GM19099 (cell line): ENCODE measurements around the gene CBFA2T3.

Experiments used
- POLR2A ChIP-seq: IDR thresholded peaks from 3 replicates; pipeline ENCODE4 v1.6.1; 2011; ENCODE audit warnings: low read depth; ENCODE audit not compliant: insufficient read length; ENCODE audit errors: extremely low read depth

CBFA2T3 gene

GRCh38 chr16:89014403-89015230 is 37.6 kb upstream of the CBFA2T3 start:
- no peak for TF ChIP-seq POLR2A

GRCh38 chr16:89013692-89014402 is 36.8 kb upstream of the CBFA2T3 start:
- TF ChIP-seq POLR2A: no peak

DNA sequence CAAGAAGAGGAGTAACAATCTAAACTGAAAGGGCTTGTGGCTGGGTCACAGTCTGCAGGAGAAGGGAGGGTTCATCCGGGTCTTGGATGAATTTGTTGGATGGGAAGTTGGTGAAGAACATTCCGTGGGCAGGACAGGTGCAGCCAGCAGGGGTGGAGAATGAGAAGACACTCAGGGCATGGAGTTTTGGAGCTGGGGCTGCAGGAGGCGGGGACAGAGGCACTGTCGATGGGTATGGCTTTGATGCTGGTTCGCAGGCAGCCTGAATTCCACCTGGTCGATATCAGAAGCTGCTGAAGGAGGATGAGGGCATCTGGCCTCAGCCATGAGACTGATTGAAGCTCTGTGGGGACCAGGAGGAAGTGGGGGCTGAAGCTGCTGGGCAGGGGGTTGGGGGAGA is 36.1 kb upstream of the CBFA2T3 start:
- TF ChIP-seq POLR2A: no peak

GRCh38 chr16:89012622-89012995 is 35.6 kb upstream of the CBFA2T3 start:
- no peak for TF ChIP-seq POLR2A

DNA sequence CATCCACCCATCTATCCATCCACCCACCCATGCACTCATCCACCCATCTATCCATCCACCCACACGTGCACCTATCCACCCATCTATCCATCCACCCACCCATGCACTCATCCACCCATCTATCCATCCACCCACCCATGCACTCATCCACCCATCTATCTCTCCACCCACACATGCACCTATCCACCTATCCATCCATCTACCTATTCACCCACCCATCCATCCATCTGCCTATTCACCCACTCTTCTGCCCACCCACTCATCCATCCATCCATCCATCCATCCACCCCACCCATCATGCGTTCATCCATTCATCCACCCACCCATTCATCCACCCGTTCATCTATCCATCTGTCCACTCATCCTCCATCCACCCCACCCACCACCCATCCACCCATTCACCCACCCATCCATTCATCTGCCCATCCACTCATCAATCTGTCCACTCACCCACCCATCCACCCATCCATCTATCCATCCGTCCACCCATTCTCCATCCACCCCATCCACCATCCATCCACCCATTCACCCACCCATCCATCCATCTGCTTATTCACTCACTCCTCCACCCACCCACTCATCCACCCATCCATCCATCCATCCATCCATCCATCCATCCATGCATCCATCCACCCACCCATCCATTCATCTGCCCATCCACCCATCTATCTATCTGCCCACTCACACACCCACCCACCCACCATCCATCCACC is 35.1 kb upstream of the CBFA2T3 start:
- TF ChIP-seq POLR2A: no peak

GRCh38 chr16:89010210-89010925 is 33.4 kb upstream of the CBFA2T3 start:
- TF ChIP-seq POLR2A: no peak

DNA sequence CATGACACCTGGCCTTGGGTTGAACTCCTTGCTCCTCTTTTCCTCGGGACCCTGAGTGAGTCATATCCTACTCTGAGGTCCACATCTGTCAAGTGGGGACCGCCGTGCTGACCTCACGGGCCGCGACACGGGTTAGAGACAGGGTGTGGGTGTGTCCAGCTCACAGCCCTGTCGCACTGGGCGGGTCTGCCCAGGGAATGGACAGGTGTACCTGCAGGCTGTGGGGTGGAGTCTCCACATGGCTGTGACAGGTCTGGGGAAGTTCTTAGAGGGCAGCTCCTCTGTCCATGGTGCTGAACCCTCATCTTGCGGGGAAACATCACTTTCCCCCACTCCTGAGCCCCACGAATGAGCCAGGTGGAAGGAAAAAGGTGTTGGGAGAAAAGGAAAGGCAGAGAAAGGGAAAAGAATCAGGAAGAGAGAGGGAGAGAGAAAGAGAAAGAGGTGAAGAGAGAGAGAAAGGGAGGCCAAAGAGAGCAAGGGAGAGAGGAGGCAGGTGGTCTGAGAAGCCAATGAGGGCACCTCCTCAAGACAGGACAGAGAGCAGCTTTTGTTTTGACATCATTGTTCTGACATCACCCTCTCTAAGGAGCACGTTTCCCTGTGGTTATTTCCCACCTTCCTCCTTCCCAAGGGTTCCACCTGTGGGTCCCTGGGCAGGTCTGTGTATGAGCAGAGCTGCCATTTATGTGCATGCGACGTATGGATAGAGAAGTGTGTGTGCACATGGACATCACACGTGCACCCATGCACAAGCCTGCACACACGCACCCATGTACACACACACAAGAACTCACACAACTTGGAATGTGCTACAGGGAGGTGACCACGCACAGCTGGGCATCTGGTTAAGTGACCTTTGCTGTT is 32.6 kb upstream of the CBFA2T3 start:
- no peak for TF ChIP-seq POLR2A

DNA sequence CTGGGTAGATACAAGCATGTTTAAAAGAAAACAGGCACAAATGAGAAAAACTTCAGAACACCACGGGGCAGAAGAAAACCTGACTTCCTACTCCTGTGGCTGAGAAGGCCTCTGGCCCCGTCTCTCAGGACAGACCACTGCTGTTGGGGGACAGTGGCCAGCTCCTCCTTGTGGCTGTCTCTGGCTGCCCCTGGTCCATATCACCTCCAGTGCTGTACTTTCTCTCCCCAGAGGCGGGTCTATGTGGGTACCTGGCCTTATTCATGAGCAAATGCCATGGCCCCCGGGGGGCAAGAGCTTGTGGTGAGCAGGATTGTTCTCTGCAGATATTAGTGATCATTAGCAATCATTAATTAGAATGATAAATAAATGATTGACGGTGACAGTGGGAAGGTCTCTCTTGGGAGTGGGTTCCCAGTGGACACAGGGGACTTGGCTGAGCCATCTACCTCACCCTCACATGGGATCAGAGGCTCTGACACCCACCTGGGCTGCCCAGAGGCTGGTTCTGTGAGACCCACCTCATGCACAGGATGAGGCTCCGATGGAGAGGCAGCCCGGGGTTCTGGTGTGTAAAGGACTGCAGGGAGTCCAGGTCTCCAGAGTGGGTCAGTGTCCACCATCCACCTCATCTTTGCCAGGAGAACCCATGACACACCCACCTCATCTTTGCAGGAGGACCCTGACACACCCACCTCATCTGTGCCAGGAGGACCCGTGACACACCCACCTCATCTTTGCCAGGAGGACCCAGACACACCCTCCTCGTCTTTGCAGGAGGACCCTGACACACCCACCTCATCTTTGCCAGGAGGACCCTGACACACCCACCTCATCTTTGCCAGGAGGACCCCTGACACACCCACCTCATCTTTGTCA is 30.6 kb upstream of the CBFA2T3 start:
- no peak for TF ChIP-seq POLR2A

DNA sequence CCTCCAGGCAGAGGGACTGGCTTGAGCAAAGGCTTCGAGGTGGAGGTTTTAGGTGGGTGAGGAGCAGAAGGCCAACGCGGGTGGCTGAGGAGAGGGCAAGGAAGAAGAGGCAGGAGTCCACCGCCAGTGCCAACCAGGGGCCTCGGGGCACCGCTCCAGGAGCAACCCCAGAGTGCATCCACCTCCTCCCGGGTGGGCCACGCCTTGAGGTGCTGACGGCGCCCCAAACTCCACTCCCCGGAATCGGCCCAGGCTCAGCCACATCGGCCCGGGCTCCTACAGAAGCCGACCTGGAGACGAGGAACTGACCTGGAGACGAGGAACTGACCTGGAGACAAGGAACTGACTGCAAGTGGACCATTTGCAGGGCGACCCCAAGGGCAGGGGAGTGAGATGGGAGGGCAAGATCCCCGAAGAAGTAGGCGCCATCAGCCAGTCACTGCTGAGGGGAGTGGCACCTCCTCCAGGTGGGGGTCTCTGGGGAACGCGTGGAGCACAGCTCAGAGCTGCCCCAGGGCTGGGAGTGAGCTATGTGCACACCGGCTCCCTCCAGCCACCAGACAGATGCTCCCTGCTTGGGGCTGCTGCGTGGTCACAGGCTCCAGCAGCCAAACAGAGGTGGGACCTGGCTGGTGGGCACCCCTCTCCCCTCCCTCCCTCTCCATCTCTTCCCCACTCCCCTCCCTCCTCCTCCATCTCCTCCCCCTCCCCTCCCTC is 29.2 kb upstream of the CBFA2T3 start:
- no peak for TF ChIP-seq POLR2A

DNA sequence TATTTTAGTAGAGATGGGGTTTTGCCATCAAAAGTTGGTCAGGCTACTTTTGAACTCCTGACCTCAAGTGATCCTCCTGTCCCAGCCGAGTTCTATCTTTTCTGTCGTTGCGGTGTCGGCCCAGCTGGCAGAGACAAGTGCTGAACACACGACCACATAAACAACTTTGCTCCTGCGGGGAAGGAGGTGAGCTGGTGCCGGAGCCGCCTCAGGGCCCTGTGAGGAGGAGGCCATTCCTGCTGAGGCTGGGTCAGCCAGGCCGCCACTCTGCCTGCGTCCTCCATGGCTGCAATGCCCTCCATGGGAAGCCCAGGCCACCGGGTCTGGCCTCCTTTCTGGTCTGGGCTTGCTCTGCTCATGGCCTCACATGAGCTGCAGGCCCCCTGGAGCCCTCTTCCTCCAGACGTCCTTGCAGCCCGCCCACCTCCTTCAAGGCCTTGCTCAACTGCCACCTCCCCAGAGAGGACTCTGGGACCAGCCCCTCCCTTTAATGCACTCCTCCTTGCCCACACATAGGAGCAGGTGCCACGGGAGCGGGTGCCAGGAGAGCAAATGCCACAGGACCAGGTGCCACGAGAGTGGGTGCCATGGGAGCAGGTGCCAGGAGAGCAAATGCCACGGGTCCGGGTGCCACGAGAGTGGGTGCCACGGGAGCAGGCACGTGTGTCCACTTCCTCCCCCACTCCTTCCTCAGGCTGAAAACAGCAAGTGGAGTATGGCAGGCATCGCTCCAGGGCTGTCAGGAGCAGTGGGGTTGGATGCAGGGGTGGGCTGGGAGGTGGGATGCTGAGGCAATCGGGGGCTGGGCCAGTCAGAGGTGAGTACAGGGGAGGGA is 28.4 kb upstream of the CBFA2T3 start:
- TF ChIP-seq POLR2A: no peak

- TF ChIP-seq POLR2A: no peak
Observed at GRCh38 chr16:89004209-89004831, 27.3 kb upstream of the CBFA2T3 start.
